SK-N-SH (cell line): ENCODE data around the gene GPR18.

Source experiments
- SMC3 ChIP-seq: IDR thresholded peaks from 2 replicates; pipeline ENCODE4 v1.6.1; 2012; ENCODE audit warnings: low read depth, low read length, improper control_type of control experiment
- TAF1 ChIP-seq: IDR thresholded peaks from 2 replicates; pipeline ENCODE4 v1.6.1; 2012; ENCODE audit warnings: low read depth, mild to moderate bottlenecking, low read length, moderate library complexity, borderline replicate concordance
- ZBTB33 ChIP-seq: IDR thresholded peaks from 2 replicates; pipeline ENCODE4 v1.4.0; 2012; ENCODE audit warnings: low read depth, borderline replicate concordance

GRCh38 chr13:99265162-99265800 is 7.1 kb upstream of the GPR18 start:
- TF ChIP-seq SMC3, result no peak
- no peak for TF ChIP-seq ZBTB33
- TF ChIP-seq TAF1, result no peak
